Left lung (tissue), 10 donors: ENCODE data around the gene WNT9A. TPM values are rescaled to one million over a fixed set of nuclear protein-coding genes. Genes with fewer than 3 reads are reported as not detected.

Experiments used
- ATAC-seq: fragments of 200-7000 bp; cut with Tn5 transposase; one replicate; pipeline ENCODE4 v1.9.1; 2020; ENCODE audit warnings: moderate library complexity
- DNase-seq, 4 donors: peaks; one replicate each; pipeline ENCODE4 v3.0.0-alpha.2; 2013 to 2020
- H3K27ac ChIP-seq, 2 donors: fragments of 200-600 bp; sonication (generic) in 1 of 2; one replicate each; pipeline versions ENCODE4 v1.5.0 to v1.8.0; 2020 to 2021
- H3K27me3 ChIP-seq, 2 donors: fragments of 200-600 bp; sonication (generic) in 1 of 2; one replicate each; pipeline versions ENCODE4 v1.5.0 to v1.8.0; 2020 to 2021
- H3K36me3 ChIP-seq, 2 donors: fragments of 200-600 bp; sonication (generic) in 1 of 2; one replicate each; pipeline versions ENCODE4 v1.5.0 to v1.8.0; 2020 to 2021
- H3K4me1 ChIP-seq, 2 donors: fragments of 200-600 bp; one replicate each; pipeline ENCODE4 v1.8.0; 2021
- H3K4me3 ChIP-seq, 2 donors: fragments of 200-600 bp; sonication (generic) in 1 of 2; one replicate each; pipeline versions ENCODE4 v1.5.0 to v1.8.0; 2020 to 2021; ENCODE audit warnings: mild to moderate bottlenecking in 1 of 2
- H3K9me3 ChIP-seq, 2 donors: fragments of 200-600 bp; sonication (generic) in 1 of 2; one replicate each; pipeline versions ENCODE4 v1.5.0 to v1.8.0; 2020 to 2021
- intact Hi-C, 2 donors: fragments of 100-400 bp; cut with DNase I; formaldehyde crosslinking; loops; one replicate each; pipeline versions ENCODE4 v1.11.2 to v1.14.2; 2022
- polyA plus RNA-seq, 6 donors: library from polyadenylated mRNA; unstranded; fragments of 120-200 nt; gene quantifications; one replicate each; pipeline ENCODE4 v1.2.1, GENCODE V29; 2013; ENCODE audit not compliant: insufficient read length in 6 of 6
- total RNA-seq, 2 donors: library from RNA; stranded (reverse); fragmentation: NEBNext Ultra II Directional; extraction: Animal tissue kit (Norgen Biotek cat#: 25700); gene quantifications; one replicate each; pipeline ENCODE4 v1.2.1, GENCODE V29; 2021
- TF ChIP-seq, protein P1 (sequence below), 2 donors: fragments of 200-600 bp; sonication (generic) in 1 of 2; IDR thresholded peaks; one replicate each; pipeline versions ENCODE4 v1.5.0 to v1.8.0; 2021; ENCODE audit warnings: antibody characterized with exemption in 2 of 2
- donor health status: DM: no; HTN: yes; CAD: no.
- donor health status: DM: no; HTN: no; CAD: no.

Gene WNT9A
- total and polyA plus RNA-seq, 8 donors = 2.1 to 8.5 (median 2.9) TPM

- intact Hi-C loops = loop anchor here (10.0 kb wide), 2 partner anchors 175 to 455 kb away; no protein-coding TSS in a partner anchor
- no peak for ATAC-seq
- H3K4me1 ChIP-seq = no peaks in the 10 kb centered on the region
Observed at GRCh38 chr1:227939791-227940771, 7.7 kb downstream of the WNT9A start.

GRCh38 chr1:227938911-227939790, 8.6 kb downstream of the WNT9A start:
- Histone ChIP-seq H3K36me3 (no peaks in the 10 kb centered on the region), H3K27me3 (no peaks in the 10 kb centered on the region), H3K27ac (no peak overlapping the region), H3K4me3 (no peak overlapping the region), H3K9me3 (no peaks in the 10 kb centered on the region), H3K4me1 (no peaks in the 10 kb centered on the region)
- TF ChIP-seq, protein P1, sequence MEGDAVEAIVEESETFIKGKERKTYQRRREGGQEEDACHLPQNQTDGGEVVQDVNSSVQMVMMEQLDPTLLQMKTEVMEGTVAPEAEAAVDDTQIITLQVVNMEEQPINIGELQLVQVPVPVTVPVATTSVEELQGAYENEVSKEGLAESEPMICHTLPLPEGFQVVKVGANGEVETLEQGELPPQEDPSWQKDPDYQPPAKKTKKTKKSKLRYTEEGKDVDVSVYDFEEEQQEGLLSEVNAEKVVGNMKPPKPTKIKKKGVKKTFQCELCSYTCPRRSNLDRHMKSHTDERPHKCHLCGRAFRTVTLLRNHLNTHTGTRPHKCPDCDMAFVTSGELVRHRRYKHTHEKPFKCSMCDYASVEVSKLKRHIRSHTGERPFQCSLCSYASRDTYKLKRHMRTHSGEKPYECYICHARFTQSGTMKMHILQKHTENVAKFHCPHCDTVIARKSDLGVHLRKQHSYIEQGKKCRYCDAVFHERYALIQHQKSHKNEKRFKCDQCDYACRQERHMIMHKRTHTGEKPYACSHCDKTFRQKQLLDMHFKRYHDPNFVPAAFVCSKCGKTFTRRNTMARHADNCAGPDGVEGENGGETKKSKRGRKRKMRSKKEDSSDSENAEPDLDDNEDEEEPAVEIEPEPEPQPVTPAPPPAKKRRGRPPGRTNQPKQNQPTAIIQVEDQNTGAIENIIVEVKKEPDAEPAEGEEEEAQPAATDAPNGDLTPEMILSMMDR (IDR thresholded peaks at IDR 0.05) = no peak
- ATAC-seq (no peak), DNase-seq (peak in 2 of 4 donors; percentile 27 to 78)
- intact Hi-C loops = no loop called here

More at GRCh38 chr1:227939791-227940771, 7.7 kb downstream of the WNT9A start:
- peak in 2 of 4 donors; percentile 28 to 65 for DNase-seq
- Histone ChIP-seq H3K4me3 (no peak overlapping the region), H3K27me3 (no peaks in the 10 kb centered on the region), H3K9me3 (no peaks in the 10 kb centered on the region), H3K36me3 (no peaks in the 10 kb centered on the region), H3K27ac (no peak overlapping the region)
- TF ChIP-seq, protein P1 (IDR thresholded peaks at IDR 0.05) = no peak

DNA sequence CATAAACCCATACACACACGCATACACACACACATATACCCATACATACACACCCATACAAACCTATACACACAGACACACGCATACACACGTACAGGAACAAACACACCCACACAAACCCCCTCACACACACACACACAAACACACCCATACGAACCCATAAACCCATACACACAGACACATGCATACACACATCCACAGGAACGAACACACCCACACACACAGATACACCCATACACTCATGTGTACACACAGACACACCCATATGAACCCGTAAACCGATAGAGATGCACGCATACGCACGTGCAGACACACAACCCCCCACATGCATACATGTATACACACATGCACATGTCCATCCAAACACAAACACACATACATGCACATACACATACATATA, 9.5 kb downstream of the WNT9A start:
- DNase-seq (peak in 1 of 4 donors; percentile 4), ATAC-seq (no peak)
- Histone ChIP-seq H3K4me1 (no peaks in the 10 kb centered on the region), H3K27ac (no peak overlapping the region), H3K36me3 (no peaks in the 10 kb centered on the region), H3K4me3 (no peak overlapping the region), H3K9me3 (no peaks in the 10 kb centered on the region), H3K27me3 (no peaks in the 10 kb centered on the region)
- TF ChIP-seq, protein P1 (IDR thresholded peaks at IDR 0.05) = no peak
- intact Hi-C loops = no loop called here

- Histone ChIP-seq H3K4me3 (no peak overlapping the region), H3K27ac (no peak overlapping the region), H3K4me1 (no peaks in the 10 kb centered on the region), H3K27me3 (no peaks in the 10 kb centered on the region), H3K9me3 (no peaks in the 10 kb centered on the region), H3K36me3 (no peaks in the 10 kb centered on the region)
- DNase-seq (peak in 1 of 4 donors; percentile 44), ATAC-seq (no peak)
- TF ChIP-seq, protein P1 (IDR thresholded peaks at IDR 0.05) = no peak
- intact Hi-C loops = no loop called here
Observed at GRCh38 chr1:227937838-227938145, 9.9 kb downstream of the WNT9A start.
